ENCODE data around the gene HYAL3. TPM values are rescaled to one million over a fixed set of nuclear protein-coding genes. Genes with fewer than 3 reads are reported as not detected.
A peak's percentile ranks its signal among the peaks of the same experiment; 100 is the strongest.

HYAL3 gene
- total RNA-seq, 4 donors from 2014 or later = 1.9 to 4.1 (median 2.6) TPM

- no peak for DNase-seq (ENCODE audit: low spot score in 2 of 2)
- H3K4me3 ChIP-seq (ENCODE audit: low read depth, poor library complexity, severe bottlenecking) = no peak overlapping the region
- 83 to 89% methylated on average over 7 to 15 of the region's 18 CpGs for WGBS, 2 donors
- intact Hi-C loops (cut with DNase I; ENCODE audit: low total_unique reads) = no loop called here
- no peak for TF ChIP-seq CTCF (IDR thresholded peaks at IDR 0.05)
- TF ChIP-seq POLR2A (IDR thresholded peaks at IDR 0.05) = no peak
Measured at GRCh38 chr3:50296721-50297383, 2.4 kb downstream of the HYAL3 start.

GRCh38 chr3:50295553-50296431 is 3.4 kb downstream of the HYAL3 start:
- no peak for TF ChIP-seq CTCF (IDR thresholded peaks at IDR 0.05)
- TF ChIP-seq POLR2A (IDR thresholded peaks at IDR 0.05) = no peak
- no peak for DNase-seq (ENCODE audit: low spot score in 2 of 2)
- intact Hi-C loops (cut with DNase I; ENCODE audit: low total_unique reads) = no loop called here
- no peak overlapping the region for H3K4me3 ChIP-seq (ENCODE audit: low read depth, poor library complexity, severe bottlenecking)
- 86 to 90% methylated on average over 8 of the region's 8 CpGs for WGBS, 2 donors

GRCh38 chr3:50294492-50295403 is 4.5 kb downstream of the HYAL3 start:
- no peak for DNase-seq (ENCODE audit: low spot score in 2 of 2)
- intact Hi-C loops (cut with DNase I; ENCODE audit: low total_unique reads) = no loop called here

GRCh38 chr3:50294089-50294488 is 5.1 kb downstream of the HYAL3 start:
- intact Hi-C loops (cut with DNase I; ENCODE audit: low total_unique reads) = no loop called here
- DNase-seq (ENCODE audit: low spot score in 2 of 2) = no peak
- TF ChIP-seq CTCF (IDR thresholded peaks at IDR 0.05) (no peak), POLR2A (IDR thresholded peaks at IDR 0.05) (no peak)
- no peak overlapping the region for H3K4me3 ChIP-seq (ENCODE audit: low read depth, poor library complexity, severe bottlenecking)
- WGBS, 2 donors = 83 to 89% methylated on average over 4 of the region's 4 CpGs

More at GRCh38 chr3:50294492-50295403, 4.5 kb downstream of the HYAL3 start:
- 92% methylated on average over 11 to 18 of the region's 22 CpGs for WGBS, 2 donors
- no peak for TF ChIP-seq CTCF (IDR thresholded peaks at IDR 0.05)
- H3K4me3 ChIP-seq (ENCODE audit: low read depth, poor library complexity, severe bottlenecking) = no peak overlapping the region

GRCh38 chr3:50293079-50293801 is 6.0 kb downstream of the HYAL3 start:
- 73 to 78% methylated on average over 10 to 12 of the region's 12 CpGs for WGBS, 2 donors
- H3K4me3 ChIP-seq (ENCODE audit: low read depth, poor library complexity, severe bottlenecking) = no peak overlapping the region
- intact Hi-C loops (cut with DNase I; ENCODE audit: low total_unique reads) = no loop called here

More at GRCh38 chr3:50293079-50293801, 6.0 kb downstream of the HYAL3 start:
- DNase-seq (ENCODE audit: low spot score in 2 of 2) = peak in 1 of 2 donors; percentile 88
- TF ChIP-seq CTCF (IDR thresholded peaks at IDR 0.05) (no peak), POLR2A (IDR thresholded peaks at IDR 0.05) (no peak)

All from lower leg skin (tissue), 4 donors.